ENCODE results near the gene ARSG.

The ARSG gene

GRCh38 chr17:68433211-68433610 lies 141.9 kb downstream of the ARSG start:
- TF ChIP-seq USF1 (IDR thresholded peaks at IDR 0.05) (no peak), YY1 (IDR thresholded peaks at IDR 0.05; ENCODE audit: low read depth) (no peak), TCF12 (IDR thresholded peaks at IDR 0.05; ENCODE audit: low read depth) (no peak), CEBPB (IDR thresholded peaks at IDR 0.05) (no peak), EGR1 (IDR thresholded peaks at IDR 0.05) (no peak), FOXM1 (IDR thresholded peaks at IDR 0.05; ENCODE audit: borderline replicate concordance, low read depth) (no peak), RAD21 (IDR thresholded peaks at IDR 0.05; ENCODE audit: low read depth) (no peak), CREB1 (IDR thresholded peaks at IDR 0.05; ENCODE audit: low read depth) (no peak), TEAD4 (IDR thresholded peaks at IDR 0.05) (no peak), ZBTB7A (IDR thresholded peaks at IDR 0.05; ENCODE audit: low read depth) (no peak), NFIC (IDR thresholded peaks at IDR 0.05) (no peak), EP300 (IDR thresholded peaks at IDR 0.05; ENCODE audit: borderline replicate concordance) (no peak), TAF1 (IDR thresholded peaks at IDR 0.05; ENCODE audit: low read depth) (no peak), REST (IDR thresholded peaks at IDR 0.05; ENCODE audit: low read depth) (no peak)
- TF ChIP-seq, protein P1, sequence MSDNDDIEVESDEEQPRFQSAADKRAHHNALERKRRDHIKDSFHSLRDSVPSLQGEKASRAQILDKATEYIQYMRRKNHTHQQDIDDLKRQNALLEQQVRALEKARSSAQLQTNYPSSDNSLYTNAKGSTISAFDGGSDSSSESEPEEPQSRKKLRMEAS (IDR thresholded peaks at IDR 0.05): no peak

DNA sequence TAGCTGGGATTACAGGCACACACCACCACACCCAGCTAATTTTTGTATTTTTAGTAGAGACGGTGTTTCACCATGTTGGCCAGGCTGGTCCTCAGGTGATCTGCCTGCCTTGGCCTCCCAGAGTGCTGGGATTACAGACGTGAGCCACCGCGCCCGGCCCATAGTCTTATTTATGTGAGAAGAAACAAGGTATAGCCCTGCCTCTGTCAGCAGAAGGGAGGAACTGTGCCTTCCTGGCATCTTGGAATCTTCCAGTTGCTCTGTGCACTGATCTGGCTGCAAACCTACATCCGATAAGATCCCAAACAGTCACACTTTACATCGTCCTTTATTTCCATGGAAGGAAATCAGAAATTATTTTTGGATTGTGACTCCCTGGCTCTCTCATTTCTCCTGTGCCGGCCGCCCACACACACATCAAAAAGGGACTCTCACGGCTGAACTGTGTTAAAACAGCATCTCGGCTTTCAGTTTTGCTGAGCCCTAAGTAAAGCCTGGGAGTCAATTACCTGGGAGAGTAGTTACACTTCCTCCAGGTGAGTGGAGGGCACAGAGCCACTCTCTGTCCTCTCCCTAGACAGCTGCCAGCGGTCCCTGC lies 142.7 kb downstream of the ARSG start:
- no peak for TF ChIP-seq TAF1 (IDR thresholded peaks at IDR 0.05; ENCODE audit: low read depth)

- TF ChIP-seq YY1 (IDR thresholded peaks at IDR 0.05; ENCODE audit: low read depth) (no peak), RAD21 (IDR thresholded peaks at IDR 0.05; ENCODE audit: low read depth) (no peak), EP300 (IDR thresholded peaks at IDR 0.05; ENCODE audit: borderline replicate concordance) (no peak), TCF12 (IDR thresholded peaks at IDR 0.05; ENCODE audit: low read depth) (no peak), CEBPB (IDR thresholded peaks at IDR 0.05) (no peak), FOXM1 (IDR thresholded peaks at IDR 0.05; ENCODE audit: borderline replicate concordance, low read depth) (no peak), ZBTB7A (IDR thresholded peaks at IDR 0.05; ENCODE audit: low read depth) (no peak), TAF1 (IDR thresholded peaks at IDR 0.05; ENCODE audit: low read depth) (no peak), CREB1 (IDR thresholded peaks at IDR 0.05; ENCODE audit: low read depth) (no peak), REST (IDR thresholded peaks at IDR 0.05; ENCODE audit: low read depth) (no peak), TEAD4 (IDR thresholded peaks at IDR 0.05) (no peak), USF1 (IDR thresholded peaks at IDR 0.05) (no peak), NFIC (IDR thresholded peaks at IDR 0.05) (no peak), EGR1 (IDR thresholded peaks at IDR 0.05) (no peak)
- TF ChIP-seq, protein P1 (IDR thresholded peaks at IDR 0.05): no peak
These were observed 144.1 kb downstream of the ARSG start for GRCh38 chr17:68435361-68435760.

GRCh38 chr17:68435876-68436842 lies 144.9 kb downstream of the ARSG start:
- TF ChIP-seq RAD21 (IDR thresholded peaks at IDR 0.05; ENCODE audit: low read depth) (peak; percentile 87), YY1 (IDR thresholded peaks at IDR 0.05; ENCODE audit: low read depth) (no peak), EGR1 (IDR thresholded peaks at IDR 0.05) (no peak), TEAD4 (IDR thresholded peaks at IDR 0.05) (no peak)

DNA sequence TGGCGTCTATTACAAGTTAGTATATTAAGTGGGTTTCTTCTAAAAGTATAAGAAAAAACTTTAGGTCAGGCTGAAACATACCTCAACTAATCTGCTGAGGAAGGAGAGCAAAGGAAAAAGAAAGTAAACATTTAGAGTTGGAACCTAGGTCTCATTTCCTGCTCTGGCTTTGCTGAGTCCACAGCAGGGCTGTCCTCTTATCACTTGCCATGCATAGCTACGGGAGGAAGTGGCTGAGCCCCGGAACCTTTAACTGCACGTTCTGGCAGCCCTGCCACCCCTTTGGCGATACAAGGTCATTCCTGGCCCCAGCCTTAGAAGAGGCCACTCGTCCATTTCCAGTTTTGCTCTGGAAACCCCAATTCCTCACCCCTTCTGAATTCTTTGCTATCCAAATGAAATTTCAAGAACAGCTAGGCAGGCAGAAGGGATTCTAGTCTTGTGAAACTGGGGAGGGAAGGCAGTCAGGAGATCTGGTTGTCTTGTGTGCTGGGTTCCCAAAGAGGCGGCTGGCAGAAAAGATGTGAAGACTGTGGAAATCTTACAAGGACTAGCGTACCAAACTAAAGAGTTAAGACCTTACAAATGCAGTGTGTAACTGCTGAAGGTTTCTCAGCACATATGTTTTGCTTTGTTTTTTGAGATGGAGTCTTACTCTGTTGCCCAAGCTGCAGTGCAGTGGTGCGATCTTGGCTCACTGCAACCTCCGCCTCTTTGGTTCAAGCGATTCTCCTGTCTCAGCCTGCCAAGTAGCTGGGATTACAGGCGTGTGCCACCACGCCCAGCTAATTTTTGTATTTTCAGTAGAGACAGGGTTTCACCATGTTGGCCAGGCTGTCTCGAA lies 146.9 kb downstream of the ARSG start:
- no peak for TF ChIP-seq RAD21 (IDR thresholded peaks at IDR 0.05; ENCODE audit: low read depth)
- TF ChIP-seq USF1 (IDR thresholded peaks at IDR 0.05): no peak
- TF ChIP-seq, protein P1 (IDR thresholded peaks at IDR 0.05): no peak
- no peak for TF ChIP-seq FOXM1 (IDR thresholded peaks at IDR 0.05; ENCODE audit: borderline replicate concordance, low read depth)
- TF ChIP-seq ZBTB7A (IDR thresholded peaks at IDR 0.05; ENCODE audit: low read depth): no peak
- no peak for TF ChIP-seq CREB1 (IDR thresholded peaks at IDR 0.05; ENCODE audit: low read depth)
- no peak for TF ChIP-seq TAF1 (IDR thresholded peaks at IDR 0.05; ENCODE audit: low read depth)
- no peak for TF ChIP-seq NFIC (IDR thresholded peaks at IDR 0.05)
- no peak for TF ChIP-seq YY1 (IDR thresholded peaks at IDR 0.05; ENCODE audit: low read depth)
- TF ChIP-seq CEBPB (IDR thresholded peaks at IDR 0.05): no peak
- TF ChIP-seq EP300 (IDR thresholded peaks at IDR 0.05; ENCODE audit: borderline replicate concordance): no peak
- no peak for TF ChIP-seq REST (IDR thresholded peaks at IDR 0.05; ENCODE audit: low read depth)
- TF ChIP-seq TCF12 (IDR thresholded peaks at IDR 0.05; ENCODE audit: low read depth): no peak
- no peak for TF ChIP-seq TEAD4 (IDR thresholded peaks at IDR 0.05)
- TF ChIP-seq EGR1 (IDR thresholded peaks at IDR 0.05): no peak
